Esophagus squamous epithelium (tissue), 4 donors: ENCODE measurements around the gene HIBADH.

Experiments
- POLR2A ChIP-seq, 4 donors: fragments of 450-650 bp; IDR thresholded peaks; one replicate each; pipeline ENCODE4 v1.6.1; 2017; ENCODE audit warnings: antibody characterized with exemption in 4 of 4, mild to moderate bottlenecking in 4 of 4, moderate library complexity in 3 of 4
- TF ChIP-seq, protein P1 (sequence below), 6 experiments: fragments of 450-650 bp in 4 of 6; fragments of 200-600 bp in 2 of 6; sonication (generic) in 2 of 6; IDR thresholded peaks; one replicate each; pipeline ENCODE4 v1.5.1; 2016 to 2019; ENCODE audit warnings: antibody characterized with exemption in 6 of 6, mild to moderate bottlenecking in 4 of 6, moderate library complexity in 4 of 6

DNA sequence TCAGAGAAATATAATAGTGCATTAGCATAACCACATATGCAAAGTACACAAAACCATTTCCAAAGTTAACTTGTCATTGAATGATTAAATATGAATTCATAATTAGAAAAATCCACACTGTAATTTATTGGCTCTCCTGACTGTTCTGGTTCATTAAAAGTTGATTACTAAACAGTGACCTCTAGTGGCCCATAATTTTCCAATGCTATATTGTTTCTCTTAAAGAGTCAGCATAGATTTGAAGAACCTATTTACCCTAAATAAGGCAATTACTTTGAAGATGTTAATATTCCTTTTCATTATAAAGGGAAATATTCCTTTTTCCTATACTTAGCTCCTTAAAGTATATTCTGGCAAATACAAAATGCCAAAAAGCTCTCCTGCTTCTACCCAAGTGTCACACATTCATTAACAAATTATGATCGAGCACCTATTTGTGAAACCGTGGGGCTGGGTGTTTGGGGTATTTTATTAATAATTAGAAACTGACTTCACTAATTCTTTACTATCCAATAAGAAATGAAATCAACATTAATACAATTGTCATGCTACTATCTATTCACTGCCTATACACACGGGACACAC, 86.2 kb downstream of the HIBADH start:
- no peak for TF ChIP-seq POLR2A (IDR thresholded peaks at IDR 0.05)
- TF ChIP-seq, protein P1, sequence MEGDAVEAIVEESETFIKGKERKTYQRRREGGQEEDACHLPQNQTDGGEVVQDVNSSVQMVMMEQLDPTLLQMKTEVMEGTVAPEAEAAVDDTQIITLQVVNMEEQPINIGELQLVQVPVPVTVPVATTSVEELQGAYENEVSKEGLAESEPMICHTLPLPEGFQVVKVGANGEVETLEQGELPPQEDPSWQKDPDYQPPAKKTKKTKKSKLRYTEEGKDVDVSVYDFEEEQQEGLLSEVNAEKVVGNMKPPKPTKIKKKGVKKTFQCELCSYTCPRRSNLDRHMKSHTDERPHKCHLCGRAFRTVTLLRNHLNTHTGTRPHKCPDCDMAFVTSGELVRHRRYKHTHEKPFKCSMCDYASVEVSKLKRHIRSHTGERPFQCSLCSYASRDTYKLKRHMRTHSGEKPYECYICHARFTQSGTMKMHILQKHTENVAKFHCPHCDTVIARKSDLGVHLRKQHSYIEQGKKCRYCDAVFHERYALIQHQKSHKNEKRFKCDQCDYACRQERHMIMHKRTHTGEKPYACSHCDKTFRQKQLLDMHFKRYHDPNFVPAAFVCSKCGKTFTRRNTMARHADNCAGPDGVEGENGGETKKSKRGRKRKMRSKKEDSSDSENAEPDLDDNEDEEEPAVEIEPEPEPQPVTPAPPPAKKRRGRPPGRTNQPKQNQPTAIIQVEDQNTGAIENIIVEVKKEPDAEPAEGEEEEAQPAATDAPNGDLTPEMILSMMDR (IDR thresholded peaks at IDR 0.05) = peak; percentile 39 to 75 (median 58)
